NCI-H2107 treated with DMSO at 0.1 percent for 48 hours (cell line): ENCODE results near the gene RAD50.

Experiments used
- DNase-seq: peaks from one replicate; lab custom pipeline; 2025; ENCODE audit not compliant: unreplicated experiment; lab: John Stamatoyannopoulos, UW

The RAD50 gene

DNA sequence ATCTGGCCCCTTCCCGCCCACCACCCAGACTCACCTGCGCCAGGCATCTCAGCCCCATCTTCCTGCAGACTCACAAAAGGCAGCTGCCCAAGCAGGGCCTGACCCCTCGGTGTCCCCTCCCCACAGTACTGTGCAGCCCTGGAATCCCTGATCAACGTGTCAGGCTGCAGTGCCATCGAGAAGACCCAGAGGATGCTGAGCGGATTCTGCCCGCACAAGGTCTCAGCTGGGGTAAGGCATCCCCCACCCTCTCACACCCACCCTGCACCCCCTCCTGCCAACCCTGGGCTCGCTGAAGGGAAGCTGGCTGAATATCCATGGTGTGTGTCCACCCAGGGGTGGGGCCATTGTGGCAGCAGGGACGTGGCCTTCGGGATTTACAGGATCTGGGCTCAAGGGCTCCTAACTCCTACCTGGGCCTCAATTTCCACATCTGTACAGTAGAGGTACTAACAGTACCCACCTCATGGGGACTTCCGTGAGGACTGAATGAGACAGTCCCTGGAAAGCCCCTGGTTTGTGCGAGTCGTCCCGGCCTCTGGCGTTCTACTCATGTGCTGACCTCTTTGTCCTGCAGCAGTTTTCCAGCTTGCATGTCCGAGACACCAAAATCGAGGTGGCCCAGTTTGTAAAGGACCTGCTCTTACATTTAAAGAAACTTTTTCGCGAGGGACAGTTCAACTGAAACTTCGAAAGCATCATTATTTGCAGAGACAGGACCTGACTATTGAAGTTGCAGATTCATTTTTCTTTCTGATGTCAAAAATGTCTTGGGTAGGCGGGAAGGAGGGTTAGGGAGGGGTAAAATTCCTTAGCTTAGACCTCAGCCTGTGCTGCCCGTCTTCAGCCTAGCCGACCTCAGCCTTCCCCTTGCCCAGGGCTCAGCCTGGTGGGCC is 103.1 kb downstream of the RAD50 start:
- no peak for DNase-seq

DNA sequence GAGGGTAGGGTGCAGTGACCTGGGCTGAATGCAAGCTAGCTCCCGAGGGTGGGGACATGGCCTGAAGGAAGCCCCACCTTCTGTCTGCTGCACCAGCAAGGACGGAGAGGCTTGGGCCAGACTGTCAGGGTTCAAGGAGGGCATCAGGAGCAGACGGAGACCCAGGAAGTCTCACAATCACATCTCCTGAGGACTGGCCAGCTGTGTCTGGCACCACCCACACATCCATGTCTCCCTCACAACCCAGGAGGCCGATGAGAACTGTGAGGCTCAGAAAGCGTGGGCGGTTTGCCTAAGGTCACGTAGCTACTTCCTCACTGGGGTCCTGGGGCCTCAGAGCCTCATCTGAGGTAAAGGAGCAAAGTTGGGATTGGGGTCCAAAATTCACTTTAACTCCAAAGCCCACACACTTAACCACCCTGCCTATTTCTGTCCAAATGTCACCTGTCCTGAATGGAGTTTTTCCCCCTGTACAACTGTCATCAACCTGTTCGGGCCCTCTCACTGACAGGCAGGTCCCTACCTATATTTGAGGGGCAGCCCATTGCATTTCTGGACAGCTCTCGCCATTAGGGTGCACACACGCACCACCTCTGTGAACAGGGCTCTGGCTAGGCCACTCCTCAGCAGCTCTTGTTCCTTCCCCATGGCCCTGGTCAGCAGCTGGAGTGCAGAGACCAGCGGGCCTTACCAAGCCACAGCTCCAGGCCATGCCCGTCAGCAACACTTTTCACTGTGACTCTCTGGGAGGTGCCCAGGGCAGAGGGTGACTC is 104.6 kb downstream of the RAD50 start:
- no peak for DNase-seq

DNA sequence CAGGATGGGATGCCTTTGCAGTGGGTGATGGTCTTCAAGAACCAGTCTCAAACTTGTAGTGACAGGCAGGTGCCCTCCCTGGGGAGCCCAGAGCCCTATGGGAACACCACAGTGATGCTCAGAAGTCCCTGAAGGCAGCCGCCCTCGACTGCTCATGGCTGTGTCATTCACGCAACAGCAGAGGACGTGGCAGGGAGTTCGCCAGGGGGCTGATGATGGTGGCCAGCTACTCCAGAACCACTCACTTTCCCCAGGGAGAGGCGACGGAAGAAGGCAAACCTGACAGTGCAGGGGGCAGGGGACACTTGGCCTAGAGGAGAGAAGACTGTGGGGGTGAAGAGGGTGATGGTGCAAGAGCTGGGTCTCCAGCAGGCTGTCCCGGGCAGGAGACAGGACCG is 105.2 kb downstream of the RAD50 start:
- DNase-seq = no peak

DNA sequence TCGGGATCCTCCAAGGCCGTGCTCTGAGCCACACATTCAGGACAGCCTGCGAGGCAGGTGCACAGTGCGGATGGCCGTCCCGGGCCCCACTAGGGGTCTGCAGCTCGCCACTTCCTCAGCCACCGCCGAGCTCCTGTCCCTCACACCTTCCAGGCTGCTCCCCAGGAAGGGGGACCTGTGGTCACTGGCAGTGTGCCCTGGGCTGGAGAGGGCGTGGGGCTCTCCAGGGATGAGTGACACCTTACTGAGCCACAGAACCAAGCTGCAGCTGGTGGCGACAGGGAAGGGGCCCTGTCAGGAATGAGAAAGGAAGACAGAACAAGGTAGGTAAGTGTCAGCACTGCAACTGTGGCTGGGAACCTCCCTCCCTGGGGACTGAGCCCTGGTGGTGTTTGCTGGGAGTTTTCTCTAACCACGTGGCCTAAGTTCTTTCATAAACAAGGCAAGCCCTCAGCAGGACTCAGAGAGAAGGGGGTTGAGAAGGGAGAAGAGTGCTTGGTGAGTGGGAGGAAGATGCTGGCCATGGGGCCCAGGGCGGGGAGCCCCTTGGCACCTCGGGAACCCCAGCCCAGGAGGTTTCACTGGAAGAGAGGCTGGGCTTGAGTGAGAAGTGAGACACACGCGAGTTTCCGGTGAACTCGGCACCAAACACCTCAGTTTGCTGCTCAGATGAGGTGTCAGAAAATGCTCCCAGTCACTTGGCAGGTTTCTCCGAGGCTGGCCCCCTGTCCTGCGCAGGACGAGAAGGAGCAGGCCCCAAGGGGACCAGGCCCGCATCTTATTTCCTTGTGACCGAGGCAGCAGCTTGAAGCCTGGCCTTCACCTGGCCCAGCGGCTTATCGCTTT is 106.4 kb downstream of the RAD50 start:
- DNase-seq = peak; percentile 51

DNA sequence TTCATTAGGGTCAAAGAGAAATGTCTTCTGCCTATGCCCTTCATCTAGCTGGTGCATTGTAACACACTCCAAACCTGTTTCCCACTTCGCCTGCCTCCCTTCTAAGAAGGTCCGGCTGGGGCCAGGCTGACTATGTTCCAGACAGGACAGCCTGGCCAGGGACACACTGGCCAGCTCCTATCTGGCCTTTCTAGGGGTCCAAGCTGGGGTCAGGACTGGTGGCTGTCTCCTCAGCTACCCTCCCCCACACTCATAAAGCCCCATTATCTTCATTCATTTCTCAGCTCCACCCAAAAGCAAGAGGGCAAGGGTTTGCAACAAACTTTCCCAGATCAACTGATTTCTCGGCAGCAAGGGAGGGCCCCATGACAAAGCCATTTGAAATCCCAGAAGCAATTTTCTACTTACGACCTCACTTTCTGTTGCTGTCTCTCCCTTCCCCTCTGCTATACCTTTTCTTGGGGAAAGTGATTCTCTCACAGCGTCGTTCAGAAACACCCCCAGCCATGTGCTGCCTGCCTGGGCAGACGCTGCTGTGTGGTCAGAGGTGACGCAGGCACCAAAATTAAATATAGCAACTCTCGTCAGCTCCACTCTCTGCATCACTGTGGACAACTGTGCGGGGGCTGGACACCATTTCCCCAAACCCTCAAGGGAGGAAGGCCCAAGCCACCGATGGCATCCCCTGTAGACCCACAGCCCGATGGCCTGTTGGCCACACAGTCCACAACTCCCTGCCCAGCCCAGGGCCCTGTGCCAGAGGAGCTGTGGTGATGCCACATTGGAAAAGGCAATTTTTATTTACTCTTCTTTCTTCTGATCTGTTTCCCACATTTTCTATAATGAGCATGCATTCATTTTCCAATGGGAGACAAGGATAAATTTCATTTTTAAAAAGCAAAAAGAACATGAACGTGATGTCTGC is 107.3 kb downstream of the RAD50 start:
- DNase-seq = no peak

DNA sequence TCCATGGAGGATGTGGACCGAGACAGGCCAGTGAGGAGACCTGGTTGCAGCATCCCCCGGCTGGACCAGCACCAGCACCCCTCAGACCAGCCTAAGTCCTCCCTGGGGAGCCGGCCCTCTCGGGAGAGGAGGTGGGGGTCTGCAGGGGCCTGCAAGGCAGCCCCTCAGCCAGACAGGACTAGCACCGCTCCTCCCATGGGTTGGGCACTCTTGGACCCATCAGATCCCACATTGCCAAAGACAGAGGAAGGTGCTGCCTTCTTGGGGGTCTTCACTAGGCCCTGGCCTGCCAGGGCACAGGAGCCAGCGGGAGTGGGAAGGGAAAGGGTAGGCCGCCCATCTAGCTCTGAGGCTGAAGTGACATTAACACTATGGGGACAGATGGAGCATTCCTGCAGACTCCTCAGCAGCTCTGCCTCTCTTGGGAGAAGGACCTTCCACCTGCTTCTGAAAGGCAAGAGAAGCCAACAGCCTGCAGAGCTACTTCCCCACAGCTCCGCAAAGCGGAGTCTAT is 108.0 kb downstream of the RAD50 start:
- DNase-seq = no peak

DNA sequence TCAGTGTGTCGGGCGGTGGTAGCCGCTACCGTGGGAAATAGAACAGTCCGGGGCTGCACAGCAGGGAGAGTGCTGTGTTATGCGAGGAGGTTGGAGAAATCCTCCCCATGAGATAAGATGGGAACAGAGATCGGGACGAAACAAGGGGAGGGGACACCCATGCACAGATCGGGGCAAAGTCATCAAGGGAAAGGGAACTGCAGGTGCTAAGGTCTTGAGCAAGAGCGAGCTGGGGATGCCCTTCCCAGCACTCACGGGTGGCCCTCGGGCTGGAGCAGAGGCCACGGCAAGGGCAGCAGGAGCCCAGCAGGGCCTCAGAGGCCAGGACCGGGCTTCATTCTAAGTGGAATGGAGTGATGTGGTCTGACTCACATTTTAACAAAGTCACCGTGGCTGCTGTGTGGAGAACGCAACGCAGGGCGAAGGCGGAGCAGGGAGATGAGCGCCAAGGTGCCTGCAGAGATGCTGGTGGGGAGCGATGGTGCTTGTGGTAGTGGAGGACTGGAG is 108.8 kb downstream of the RAD50 start:
- no peak for DNase-seq

DNA sequence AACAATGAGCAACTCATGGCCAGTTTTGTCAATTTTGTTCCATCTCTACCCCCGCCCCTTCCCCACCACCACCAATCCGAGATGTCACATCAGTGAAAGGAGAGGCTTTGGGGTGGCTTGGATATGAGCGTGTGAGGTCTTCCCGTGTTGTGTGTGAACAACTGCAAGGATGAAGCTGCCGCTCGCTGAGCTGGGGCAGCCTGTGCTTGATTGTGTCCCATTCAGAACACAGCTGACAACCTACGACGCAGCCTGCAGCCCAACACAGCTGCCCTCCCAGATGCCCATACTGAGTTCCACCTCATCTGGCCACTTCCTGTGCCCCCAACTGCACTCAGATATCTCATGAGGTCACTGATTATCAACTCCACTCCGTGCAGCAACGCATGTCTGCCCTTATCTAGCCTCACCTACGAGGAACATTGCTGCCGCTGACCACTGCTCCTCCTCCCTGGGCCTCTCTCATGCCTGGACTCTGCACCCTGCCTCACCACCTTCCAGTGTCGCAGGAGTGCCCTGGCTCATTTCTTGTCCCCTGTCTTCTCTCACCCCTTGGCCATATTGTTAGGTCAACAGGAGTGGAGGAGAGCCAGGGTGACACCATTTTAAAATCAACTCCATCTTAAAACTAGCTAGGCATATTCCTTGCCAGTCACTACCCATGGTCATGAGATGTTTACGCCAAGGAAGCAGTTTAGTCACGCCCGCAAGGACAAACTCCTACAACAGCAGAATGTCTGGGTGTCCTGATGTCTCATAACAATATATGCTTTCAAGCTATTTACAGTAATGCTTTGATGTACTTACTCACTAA is 109.7 kb downstream of the RAD50 start:
- DNase-seq = no peak

DNA sequence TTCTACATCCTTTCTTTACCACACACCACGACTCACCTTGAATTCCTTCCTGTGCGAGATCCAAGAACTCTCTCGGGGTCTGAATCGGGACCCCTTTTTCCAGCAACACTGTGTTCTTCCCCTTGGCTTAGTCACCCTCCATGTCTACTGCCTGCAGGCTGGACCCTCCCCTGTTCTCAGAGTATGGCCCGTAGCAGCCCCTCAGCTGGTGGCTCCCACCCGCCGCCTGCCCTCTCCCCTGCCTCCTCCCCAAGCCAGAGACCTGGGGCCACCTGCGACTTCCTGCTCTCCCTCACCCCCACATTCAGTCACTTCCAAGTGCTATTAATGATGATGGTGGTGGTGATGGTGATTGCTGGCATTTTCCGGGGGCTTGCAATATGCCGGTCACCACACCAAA is 110.5 kb downstream of the RAD50 start:
- DNase-seq = no peak

DNA sequence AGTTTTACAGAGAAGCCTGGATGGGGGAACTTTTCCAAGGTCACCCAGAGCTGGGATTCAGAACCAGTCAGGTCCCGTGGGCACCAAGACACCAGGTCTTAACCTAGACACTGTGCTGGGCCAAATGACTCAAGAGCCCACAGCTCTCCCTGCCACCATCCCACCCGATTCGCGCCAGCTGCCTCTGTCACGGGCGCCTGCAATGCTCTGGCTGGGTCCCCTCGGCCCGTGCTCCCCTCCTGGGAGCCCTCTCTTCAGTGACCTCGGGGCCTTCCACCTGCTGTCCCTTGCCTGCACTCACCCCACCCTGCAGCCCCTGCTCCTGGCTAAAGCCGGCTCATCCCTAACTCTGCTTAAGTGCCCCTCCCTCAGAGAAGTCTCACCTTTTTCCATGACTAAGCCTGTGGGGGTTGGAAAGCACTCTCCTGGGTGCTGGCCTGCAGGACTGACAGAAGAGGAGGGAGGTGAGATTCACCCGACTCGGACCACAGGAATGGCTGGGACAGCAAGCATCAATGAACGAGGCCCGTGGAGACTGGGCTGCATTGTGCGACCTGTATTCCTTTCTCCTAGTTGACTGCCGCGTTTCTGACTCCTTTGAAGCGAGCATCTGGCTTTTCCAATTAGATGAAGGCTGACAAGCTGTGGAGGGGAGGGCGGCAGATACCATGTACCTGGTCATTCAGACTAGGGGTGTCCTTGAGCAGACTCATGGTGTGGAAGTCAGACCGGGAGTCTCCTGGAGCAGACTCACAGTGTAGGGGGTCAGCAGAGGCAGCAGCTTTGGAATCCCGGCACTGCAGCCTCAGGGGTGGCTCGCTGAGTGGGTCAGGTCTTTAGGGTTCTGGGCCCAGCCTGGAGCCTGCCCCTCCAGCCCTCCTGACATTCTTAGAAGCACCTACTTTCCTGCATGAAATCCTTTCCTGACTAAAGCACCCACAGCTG is 111.3 kb downstream of the RAD50 start:
- no peak for DNase-seq

DNA sequence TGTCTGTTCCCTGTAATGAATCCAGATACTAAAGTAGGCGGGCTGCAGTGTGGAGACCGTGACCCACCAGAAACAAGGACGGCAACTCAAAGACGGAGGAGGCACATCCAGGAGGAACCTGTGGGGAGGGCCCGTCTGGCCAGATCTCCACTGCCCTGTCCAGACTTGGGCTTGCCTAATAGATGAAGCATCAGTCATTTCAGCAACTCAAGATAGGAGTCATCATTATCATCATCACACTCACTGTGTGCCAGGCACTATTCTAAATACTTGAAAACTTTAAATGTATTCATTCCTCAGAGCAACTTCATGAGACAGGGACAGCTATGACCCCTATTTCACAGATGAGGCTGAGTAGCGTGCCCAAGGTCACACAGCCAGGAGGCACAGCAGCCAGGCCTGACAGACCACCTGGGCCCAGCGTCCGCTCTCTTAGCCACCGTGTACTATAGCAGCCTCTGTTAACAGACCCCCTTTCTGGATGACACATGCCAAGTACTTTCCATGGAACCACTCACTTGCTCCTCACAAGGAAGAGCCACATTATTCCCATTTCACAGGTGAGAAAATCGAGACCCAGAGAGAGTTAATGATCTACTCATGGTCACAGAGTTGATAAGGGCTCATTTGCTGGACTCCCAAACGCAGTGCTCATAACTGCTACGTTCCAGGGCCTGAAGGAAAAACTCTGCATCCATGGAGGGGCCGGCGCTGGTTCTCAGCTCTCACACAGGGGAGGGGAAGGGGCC is 112.1 kb downstream of the RAD50 start:
- DNase-seq = no peak

DNA sequence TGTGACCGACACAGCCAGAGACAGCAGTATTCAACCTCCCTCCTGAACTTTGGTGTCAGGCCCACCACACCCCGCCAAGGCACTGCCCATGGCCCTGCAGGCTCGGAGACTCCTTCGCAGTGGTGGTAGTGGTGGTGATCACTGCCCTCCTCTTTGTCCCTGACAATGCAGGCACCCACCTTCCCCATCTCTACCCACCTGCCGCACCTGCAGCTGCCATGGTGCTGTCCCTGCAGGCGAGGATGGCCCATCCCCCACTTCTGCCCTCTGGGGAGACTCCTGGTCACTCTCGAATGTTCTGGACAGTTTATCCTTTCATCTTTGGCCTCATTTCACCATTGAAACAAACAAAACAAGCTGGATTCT is 112.7 kb downstream of the RAD50 start:
- no peak for DNase-seq

DNA sequence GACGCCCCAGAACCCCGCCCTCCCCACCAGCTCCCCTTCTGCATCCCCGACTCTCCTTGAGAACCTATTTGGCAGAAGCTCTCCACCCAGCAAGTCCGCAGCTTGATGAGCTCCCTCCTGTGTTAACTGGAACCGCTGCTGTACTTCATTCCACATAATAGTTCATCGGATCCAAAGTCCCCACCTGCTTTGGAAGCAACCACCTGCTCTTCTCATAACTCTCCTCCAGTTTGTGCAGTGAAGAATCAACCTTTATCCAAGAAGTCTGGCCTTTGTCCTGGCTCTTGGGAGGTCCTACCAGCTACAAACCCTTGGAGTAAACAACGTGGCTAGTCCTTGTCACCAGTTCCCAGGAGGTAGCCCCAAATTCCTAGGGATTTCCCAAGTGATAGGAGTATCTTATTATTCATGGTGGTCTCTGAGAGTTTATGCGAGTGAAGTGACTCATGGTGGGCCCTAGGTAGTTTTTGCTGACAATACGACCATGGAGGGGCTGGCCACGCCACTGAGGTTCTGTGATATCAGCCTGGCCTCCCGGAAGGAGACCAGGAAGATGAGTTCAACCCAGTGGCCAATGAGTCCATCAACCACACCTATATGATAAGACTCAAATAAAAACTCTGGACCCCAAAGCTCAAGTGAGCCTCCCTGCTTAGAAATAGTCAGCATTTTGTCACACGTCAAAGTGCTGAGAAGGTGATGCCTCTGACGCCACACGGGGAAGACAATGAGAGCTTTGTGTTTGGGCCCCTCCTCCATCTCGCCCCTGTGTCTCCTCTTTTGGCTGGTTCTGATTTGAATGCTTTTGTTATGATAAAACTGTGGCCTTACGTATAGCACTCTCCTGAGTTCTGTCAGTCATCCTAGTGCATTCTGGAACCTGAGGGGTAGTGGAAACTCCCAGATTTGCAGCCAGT is 113.4 kb downstream of the RAD50 start:
- no peak for DNase-seq

DNA sequence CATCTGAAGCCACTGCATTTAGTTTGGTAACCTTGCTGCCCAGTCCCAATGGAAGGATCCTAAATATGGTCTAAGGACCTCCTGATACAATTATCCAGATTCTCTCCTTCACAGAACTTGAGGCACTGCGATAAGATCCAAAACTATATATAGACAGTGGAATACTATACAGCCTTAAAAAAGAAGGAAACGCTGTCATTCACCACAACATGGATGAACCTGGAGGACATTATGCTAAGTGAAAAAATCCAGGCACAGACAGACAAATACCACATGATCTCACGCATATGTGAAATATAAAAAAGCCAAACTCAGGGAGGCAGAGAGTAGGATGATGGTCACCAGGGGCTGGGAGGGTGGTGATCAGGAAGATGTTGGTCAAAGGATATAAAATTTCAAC is 114.2 kb downstream of the RAD50 start:
- DNase-seq = no peak

DNA sequence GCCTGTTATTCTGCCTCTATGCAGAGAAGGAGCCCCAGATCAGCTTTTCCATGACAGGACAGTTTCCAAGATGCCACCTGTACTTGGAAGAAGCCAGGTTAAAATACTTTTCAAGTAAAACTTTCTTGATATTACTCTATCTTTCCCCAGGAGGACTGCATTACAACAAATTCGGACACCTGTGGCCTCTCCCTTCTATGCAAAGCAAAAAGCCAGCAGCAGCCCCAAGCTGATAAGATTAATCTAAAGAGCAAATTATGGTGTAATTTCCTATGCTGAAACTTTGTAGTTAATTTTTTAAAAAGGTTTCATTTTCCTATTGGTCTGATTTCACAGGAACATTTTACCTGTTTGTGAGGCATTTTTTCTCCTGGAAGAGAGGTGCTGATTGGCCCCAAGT is 116.7 kb downstream of the RAD50 start:
- no peak for DNase-seq

DNA sequence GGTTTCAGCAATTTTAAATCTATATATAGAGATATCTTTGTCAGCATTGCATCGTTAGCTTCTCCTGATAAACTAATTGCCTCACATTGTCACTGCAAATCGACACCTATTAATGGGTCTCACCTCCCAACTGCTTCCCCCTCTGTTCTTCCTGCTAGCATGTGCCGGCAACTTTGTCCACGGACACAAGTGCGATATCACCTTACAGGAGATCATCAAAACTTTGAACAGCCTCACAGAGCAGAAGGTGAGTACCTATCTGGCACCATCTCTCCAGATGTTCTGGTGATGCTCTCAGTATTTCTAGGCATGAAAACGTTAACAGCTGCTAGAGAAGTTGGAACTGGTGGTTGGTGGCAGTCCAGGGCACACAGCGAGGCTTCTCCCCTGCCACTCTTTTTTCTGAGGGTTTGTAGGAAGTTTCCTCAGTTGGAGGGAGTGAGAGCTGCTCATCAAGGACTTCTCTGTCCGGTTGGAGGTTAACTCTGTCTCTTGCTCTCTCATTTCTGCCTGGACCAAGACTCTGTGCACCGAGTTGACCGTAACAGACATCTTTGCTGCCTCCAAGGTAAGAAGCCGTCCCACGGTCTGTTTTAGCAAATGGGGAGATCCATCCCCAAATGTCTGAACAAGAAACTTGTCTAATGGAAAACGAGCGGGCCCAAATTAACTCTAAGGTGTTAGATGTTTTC is 117.3 kb downstream of the RAD50 start, which contains the start of gene IL4:
IL4 (plus strand) TSS at position 51 of the 692 bp plus-strand sequence; CDS start at position 113, 62 bp downstream.
- no peak for DNase-seq
